GM10266 (cell line): Measurements from ENCODE around the gene XYLB.

Experiments
- DNase-seq: peaks from one replicate; pipeline ENCODE4 v3.0.0; 2012; ENCODE audit errors: extremely low spot score
- CTCF ChIP-seq: IDR thresholded peaks from 2 replicates; pipeline ENCODE4 v1.5.1; 2012; ENCODE audit warnings: mild to moderate bottlenecking, low read depth; ENCODE audit not compliant: control insufficient read depth, insufficient read depth; ENCODE audit errors: missing control alignments

The XYLB gene

GRCh38 chr3:38454884-38455638 is 108.5 kb downstream of the XYLB start:
- DNase-seq, result peak; percentile 67
- TF ChIP-seq CTCF, result no peak

- DNase-seq, result peak; percentile 64
- TF ChIP-seq CTCF, result no peak
These were observed 109.2 kb downstream of the XYLB start for GRCh38 chr3:38455639-38456430.

- DNase-seq, result peak; percentile 15
- no peak for TF ChIP-seq CTCF
These were observed 110.8 kb downstream of the XYLB start for GRCh38 chr3:38457111-38458003.

- TF ChIP-seq CTCF, result no peak
- no peak for DNase-seq
These were observed 112.4 kb downstream of the XYLB start for GRCh38 chr3:38458796-38459498.

GRCh38 chr3:38459499-38460048 is 113.0 kb downstream of the XYLB start:
- TF ChIP-seq CTCF, result no peak
- no peak for DNase-seq
